HG02884 (cell line): ENCODE measurements around the gene C1orf146.
A peak's percentile ranks its signal among the peaks of the same experiment; 100 is the strongest.
"Not testable (repeated sequence)": the region's sequence is repeated elsewhere in the genome, so short reads cannot be mapped to it uniquely, and the experiment has no call there.

Experiments used
- ATAC-seq: cut with Tn5 transposase; IDR thresholded peaks from one replicate; pipeline ENCODE4 v1.9.1; 2021; ENCODE audit warnings: mild to moderate bottlenecking, moderate library complexity; ENCODE audit not compliant: unreplicated experiment

Gene C1orf146

DNA sequence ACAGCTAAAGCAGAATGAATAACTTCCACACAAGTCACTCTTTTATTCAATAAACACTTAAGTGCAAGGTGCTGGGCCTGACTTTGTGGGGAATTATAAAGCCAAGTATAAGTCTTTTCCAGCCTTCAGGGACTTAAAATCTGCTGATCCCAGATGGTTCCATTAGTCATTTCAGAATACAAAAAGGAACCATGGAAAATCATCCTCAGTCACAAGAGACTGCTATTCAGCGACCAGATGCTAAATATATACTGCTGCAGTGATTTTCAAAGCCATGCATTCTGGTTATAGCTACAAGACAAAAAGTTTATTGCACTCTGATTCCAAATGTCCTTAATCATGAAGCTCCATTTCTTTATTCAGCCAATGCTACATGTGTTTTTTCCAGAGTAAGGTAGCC is 55.3 kb downstream of the C1orf146 start:
- ATAC-seq, result no peak

DNA sequence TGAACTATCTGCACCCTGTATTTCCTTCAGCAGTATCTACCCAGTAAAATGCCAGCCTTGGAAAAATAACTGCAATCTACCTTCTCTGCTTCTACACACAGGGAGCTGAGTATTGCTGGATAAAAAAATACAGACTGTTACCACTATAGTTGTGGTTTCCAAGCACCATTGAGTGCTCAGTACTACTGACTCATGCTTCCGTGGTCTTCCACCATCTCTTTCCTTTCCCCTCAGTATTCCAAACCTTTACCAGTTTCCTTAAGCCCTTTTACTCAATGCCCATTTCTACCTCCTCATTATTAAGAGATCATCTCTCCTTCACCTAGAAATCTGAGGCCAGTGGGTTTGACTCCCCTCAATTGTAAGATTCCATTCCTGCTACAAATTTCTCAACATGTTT is 57.2 kb downstream of the C1orf146 start:
- no peak for ATAC-seq

DNA sequence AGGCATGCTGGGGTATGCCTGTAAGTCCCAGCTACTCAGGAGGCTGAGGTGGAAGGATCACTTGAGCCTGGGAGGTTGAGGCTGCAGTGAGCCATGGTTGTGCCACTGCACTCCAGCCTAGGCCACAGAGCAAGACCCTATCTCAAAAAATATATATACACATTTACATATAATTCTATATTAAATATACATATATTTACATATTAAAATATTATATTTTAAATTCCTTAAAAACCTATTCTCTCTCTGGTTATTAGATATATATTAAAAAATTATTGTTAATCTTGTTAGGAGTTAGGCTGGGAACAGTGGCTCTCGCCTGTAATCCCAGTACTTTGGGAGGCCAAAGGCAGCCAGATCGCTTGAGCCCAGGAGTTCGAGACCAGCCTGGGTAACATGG is 58.4 kb downstream of the C1orf146 start:
- no peak for ATAC-seq

DNA sequence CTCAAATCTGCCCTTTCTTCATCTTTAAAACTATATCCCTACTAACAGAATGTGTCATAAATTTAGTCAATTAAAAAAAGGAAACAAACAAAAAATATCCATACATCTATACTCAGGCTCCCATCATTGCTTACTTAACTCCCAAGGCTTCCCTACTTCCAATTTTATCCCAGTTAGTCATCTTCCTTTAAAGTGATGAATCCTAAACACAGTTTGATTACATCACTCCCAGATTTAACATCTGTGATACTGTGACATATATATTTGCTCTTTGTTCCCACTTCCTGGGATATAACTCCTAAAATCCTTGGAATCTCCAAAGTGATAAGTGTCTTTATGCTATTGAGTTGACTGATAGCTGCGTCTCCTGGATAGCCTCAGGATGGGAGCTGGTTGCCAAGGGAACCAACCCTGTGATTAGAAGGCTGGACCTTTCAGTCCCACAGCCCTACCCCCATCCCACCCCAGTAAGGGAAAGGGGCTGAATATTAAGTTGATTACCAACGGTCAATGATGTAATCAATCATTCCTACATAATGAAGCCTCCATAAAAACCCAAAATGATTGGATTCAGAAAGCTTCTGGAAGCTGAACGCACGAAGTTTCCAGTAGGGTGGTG is 59.5 kb downstream of the C1orf146 start:
- ATAC-seq, result no peak

DNA sequence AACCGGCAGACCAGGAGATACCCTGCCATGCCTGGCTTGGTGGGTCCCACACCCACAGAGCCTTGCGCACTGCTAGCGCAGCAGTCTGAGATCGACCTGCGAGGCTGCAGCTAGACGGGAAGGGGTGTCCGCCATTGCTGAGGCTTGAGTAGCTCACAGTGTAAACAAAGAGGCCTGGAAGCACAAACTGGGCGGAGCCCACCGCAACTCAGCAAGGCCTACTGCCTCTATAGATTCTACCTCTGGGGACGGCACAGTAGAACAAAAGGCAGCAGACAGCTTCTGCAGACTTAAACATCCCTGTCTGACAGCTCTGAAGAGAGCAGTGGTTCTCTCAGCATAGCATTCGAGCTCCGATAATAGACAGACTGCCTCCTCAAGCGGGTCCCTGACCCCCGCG is 62.1 kb downstream of the C1orf146 start:
- not testable (repeated sequence) for ATAC-seq

DNA sequence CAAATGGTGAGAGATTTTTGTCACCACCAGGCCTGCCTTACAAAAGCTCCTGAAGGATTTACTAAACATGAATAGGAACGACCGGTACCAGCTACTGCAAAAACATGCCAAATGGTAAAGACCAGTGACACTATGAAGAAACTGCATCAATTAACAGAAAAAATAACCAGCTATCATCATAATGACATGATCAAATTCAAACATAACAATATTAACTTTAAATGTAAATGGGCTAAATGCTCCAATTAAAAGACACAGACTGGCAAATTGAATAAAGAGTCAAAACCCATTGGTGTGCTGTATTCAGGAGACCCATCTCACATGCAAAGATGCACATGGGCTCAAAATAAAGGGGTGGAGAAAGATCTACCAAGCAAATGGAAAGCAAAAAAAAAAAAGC is 63.7 kb downstream of the C1orf146 start:
- ATAC-seq, result not testable (repeated sequence)

DNA sequence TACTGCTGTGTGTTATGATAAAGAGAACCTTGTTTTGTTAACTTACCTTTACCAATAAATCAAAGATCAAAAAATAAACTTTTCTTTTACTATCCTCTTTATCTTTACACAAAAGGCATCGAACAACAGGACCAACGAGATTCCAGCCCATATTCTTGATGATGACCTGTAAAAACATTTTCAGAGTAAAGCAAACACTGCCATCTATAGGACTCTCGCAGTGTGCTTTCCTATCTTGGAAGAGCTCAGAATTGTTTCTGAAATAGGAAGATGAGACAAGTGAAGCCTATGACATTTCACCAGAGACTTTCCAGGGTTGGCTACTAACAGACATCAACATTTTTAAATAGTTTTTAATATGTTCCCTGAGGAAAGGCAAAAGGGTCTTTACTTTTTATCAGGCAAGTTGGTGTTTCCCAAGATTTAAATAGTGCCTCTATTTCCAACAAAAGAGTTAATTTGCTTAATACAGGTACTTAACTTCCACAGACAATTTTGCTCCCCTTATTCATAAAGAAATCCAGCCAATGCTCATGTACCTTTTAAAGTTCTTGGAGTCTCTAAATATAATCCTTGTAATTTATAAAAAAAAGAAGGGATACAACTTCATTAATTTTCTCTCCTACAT is 73.8 kb downstream of the C1orf146 start:
- peak; percentile 59 for ATAC-seq
